HG03520 (cell line): ENCODE results near the gene LARP1.
A peak's percentile ranks its signal among the peaks of the same experiment; 100 is the strongest.
"Not testable (repeated sequence)": the region's sequence is repeated elsewhere in the genome, so short reads cannot be mapped to it uniquely, and the experiment has no call there.

Experiments used
- ATAC-seq: cut with Tn5 transposase; IDR thresholded peaks from one replicate; pipeline ENCODE4 v1.9.1; 2021; ENCODE audit warnings: mild to moderate bottlenecking, moderate library complexity; ENCODE audit not compliant: unreplicated experiment

Gene LARP1

DNA sequence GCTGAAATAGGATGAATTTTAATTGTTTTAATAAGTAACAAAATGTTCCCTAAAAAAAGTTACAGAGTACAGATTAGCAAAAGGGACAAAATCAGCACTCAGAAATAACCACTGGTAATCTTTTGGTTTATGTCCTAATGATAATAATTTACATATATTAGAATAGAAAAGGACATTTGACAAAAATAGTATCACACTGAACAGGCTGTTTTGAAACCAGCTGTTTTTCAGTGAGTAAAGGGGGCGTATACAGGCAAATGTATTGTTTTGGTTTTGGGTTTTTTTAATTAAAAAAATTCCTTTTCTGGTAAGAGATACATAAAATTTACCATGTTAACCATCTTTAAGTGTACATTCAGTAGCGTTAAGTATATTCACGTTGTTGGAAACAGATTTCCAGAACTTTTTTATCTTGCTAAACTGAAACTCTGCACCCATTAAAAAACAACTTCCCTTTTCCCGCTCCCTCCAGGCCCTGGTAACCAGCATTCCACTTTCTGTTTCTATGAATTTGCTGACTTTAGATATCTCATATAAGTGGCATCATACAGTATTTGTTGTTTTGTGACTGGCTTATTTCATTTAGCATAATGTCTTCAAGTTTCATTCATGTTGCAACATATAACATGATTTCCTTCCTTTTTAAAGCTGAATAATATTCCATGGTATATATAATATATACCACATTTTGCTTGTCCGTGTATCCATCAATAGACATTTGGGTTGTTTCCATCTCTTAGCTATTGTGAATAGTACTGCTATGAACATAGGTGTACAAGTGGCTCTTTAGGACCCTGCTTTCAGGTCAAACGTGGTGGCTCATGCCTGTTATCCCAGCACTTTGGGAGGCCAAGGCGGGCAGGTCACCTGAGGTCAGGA is 20.6 kb upstream of the LARP1 start:
- ATAC-seq, result no peak

DNA sequence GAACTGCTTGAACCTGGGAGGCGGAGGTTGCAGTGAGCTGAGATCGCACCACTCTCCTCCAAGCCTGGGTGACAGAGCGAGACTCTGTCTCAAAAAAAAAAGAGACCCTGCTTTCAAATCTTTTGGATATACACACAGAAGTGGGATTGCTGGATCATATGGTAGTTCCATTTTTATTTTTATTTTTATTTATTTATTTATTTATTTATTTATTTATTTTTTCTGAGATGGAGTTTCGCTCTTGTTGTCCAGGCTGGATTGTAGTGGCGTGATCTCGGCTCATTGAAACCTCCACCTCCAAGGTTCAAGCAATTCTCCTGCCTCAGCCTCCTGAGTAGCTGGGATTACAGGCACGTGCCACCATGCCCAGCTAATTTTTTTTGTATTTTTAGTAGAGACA is 19.8 kb upstream of the LARP1 start:
- not testable (repeated sequence) for ATAC-seq

DNA sequence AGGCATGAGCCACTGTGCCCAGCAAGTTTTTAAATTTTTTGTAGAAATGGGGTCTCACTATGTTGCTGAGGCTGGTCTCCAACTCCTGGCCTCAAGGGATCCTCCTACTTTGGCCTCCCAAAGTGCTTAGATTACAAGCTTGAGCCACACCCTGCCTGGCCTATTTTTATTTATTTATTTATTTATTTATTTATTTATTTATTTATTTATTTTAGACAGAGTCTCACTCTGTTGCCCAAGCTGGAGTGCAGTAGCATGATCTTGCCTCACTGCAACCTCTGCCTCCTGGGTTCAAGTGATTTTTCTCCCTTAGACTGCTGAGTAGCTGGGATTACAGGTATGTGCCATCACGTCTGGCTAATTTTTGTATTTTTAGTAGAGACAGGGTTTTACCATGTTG is 18.8 kb upstream of the LARP1 start:
- not testable (repeated sequence) for ATAC-seq

DNA sequence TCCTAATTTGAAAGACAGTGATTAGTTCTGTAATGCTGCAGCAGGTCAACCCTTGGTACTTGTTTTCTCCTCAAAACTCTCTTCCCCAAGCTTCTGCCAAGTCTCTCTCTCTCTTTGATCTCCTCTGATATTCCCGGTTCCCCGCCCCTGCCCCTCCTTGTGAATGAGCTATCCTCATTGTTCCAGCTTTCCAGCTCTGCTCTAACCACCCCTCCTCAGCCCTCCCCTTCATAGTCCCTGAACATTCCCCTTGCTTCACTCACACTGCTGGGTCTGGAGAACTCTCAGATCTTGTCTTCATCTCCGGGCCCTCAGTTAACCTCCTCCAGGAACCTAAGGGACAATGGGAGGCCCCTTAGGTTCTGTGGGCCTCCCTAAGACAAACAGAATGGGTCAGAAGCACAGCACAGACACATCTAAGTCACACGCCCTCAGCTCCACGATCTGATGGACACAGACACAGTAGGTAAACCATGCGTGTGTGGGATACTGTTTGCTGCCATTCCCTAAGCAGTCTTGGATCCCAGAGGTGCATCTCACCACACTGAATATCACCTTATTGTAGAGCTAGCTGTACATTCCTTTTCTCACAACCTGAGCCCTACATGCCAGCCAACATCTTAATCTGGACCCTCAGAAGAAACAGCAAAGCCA is 17.4 kb upstream of the LARP1 start:
- ATAC-seq, result no peak

DNA sequence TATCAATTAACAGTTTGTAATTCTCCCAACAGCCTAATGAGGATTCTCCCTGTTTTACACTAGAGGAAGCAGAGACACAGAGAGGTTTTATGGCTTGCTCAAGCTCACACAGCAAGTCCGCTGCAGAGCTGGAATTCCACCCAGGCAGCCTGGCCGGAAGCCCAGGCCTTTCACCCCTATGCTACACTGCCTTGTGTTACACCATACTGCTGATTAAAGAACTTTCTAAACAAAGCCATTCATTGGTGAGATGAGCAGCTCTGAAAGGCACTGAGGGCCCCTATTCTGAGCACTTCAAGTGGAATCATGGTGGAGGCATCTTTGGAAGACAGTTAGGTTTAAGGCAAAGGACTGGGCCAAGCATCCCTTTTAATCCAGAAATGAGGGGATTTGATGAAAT is 14.7 kb upstream of the LARP1 start:
- no peak for ATAC-seq

DNA sequence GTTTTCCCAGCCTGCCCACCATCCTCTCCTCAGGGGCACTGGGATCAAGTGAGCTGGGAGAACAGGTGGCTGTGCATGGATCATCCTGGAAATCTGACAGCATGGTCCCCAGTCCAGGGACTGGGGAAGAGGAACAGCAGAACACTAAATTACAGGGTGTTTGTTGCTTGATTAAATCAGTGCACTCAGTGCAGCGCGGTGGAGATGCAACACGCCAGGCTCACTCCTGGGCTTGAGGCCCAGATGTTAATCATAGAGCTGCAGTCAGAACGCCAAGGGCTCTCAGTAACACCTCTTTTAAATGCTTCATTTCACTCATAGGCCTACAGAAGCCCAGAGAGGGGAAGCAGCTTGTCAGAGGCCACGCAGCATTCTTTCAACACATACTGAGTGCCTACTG is 14.2 kb upstream of the LARP1 start:
- no peak for ATAC-seq

DNA sequence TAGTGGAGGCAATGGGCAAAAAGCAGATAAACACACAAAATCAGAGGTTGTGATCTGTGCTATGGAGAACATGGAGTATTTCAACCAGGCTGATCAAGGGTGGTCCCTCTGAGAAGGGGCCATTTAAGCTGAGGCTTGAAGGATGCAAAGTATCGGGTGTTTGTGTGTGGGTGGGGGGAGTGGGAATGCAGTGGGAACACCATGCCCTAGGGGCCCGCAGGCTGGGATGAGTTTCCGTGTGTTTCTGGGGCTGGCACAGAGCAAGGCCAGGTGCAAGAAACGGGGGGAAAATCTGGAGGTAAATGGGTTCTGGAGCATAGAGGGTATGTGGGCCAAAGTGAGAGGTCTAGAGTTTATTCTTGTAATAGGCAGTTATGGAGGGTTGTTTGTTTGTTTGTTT is 13.8 kb upstream of the LARP1 start:
- ATAC-seq, result no peak

DNA sequence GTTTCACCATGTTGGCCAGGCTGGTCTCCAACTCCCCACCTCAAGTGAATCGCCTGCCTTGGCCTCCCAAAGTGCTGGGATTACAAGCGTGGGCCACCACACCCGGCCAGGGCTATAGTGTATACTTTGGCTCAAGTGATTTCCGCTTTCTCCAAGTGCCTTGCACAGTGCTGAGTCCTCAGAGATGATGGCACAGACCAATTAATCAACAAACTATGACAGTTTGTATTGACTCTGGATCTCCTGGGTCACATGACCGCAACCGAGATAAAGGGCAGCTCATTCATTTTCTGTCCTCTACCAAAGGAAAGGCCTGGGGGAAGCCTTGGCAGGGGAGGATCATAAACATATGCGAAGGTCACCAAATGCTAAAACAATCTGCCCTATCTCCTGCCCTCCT is 11.4 kb upstream of the LARP1 start:
- ATAC-seq, result no peak

DNA sequence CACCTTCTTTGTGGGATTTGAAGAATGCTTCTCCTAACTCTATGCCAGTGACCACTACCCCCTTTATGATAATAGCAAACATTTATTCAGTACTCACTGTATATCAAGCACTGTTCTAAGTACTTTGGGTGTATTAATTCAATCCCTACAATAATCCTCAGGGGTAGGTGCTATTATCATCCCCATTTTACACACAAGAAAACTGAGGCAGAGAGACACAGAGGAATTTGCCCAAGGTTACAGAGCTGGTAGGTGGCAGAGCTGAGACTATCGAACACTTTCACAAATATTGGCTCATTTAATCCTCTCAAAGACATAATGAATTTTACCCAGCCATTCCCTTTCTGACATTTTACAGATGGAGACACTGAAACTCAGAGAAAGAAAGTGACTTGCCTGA is 9.8 kb upstream of the LARP1 start:
- ATAC-seq, result no peak

DNA sequence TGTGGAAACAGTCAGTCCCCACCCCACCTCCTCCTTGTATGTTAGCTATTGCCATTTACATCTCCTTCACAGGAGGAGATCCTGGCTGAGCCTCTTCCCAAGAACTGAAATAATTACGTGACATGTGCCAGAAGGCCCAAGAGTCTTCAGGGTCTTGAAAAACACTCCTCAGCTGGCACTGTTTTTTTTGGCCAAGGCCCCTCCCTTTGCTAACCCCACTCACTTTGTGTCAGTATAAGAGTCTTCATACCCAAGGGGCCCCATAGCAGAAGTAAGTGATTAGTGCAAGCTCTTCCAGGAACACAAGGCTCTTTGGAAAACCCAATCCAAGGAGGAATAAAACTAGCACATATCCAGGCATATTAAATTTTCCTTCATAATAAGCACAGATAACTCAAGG is 5.7 kb upstream of the LARP1 start:
- no peak for ATAC-seq

DNA sequence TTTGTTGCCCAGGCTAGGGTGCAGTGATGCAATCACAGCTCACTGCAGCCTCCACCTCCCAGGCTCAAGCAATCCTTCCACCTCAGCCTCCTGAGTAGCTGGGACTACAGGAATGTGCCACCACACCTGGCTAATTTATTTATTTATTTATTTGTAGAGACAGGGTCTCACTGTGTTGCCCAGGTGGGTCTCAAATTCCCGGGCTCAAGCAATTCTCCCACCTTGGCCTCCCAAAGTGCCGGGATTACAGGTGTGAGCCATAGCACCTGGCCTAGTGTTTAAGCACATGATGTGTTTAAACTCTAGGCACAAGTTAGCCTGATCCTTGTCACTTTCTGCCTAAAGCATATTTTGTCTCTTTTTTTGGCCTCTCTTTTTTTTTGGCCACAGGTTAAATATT is 4.5 kb upstream of the LARP1 start:
- ATAC-seq, result not testable (repeated sequence)

DNA sequence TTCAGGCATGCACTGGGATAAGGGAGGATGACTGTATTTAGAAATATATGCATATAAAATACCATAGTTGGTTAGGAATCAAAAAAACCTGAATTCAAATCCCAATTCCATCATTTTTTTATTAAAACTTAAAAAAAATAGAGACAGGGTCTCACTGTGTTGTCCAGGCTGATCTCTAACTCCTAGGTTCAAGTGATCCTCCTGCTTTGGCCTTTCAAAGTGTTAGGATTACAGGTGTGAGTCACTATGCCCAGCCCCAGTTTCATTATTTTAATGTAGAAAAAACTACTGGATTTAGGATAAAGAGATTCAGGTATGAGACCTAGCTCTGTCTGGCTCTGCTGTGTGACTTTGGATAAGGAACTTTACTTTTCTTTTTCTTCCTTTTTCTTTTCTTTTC is 3.3 kb upstream of the LARP1 start:
- ATAC-seq, result no peak

DNA sequence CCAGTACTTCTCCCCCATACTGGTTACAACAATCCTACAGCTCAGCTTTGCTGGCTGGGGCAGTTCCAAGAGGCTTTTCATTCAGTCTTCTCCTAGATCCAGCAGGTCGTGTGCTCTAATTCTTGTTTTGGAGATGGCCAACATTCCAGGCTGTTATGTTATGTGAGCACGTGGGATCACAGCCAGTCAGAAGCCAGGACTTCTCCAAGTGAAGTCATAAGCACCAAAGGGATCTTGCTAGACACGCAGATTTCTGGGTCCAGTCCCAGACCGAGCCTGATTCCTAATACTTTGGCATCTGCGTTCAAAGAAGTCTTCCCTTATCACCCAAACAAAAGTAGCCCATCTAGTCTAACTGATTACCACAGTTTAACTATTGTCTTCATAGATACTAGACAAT is 1.4 kb upstream of the LARP1 start:
- ATAC-seq, result no peak

DNA sequence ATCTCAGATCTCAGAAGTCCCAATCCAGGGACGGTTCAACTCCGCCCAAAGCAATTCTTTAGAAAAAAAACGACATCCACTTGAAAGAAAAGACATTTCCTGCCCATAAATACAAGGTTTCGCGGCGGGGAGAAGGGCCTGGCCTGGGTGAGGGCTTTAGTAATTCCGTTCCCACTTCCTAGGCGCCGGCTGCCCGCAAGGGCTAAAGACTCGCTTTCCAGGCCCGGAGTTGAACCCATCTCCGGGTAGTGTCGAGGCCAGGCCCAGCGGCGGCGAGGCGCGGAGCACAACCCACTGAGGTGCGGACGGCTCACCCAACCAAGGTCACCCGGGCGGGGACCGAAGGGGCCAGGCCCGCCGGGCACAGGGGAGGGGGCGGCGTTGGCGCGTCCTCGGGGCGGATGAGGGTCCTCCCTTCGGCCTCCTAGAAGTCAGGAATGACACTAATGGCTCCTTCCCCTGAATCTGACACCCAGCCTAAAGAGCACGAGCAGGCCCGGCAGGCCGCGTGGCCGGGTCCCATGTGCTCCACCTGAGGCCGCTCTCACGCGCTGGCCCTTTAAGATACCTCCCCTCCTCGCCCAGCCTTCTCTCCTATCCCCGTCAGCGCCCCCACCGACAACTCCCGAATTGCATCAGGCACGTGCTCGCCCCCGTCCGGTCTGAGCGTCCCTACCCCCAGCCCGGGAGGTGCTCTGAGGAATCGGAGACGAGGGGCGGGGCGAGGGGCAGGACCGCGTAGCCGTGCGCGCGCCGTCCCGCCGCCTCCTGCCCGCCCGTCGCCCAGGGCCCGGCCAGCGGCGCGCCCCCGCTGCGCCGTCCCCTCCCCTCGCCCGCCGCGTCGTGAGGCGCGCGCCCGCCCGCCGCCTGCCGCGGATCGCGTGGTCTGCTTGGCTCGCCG is 467 bp upstream of the LARP1 start:
- peak; percentile 86 for ATAC-seq

DNA sequence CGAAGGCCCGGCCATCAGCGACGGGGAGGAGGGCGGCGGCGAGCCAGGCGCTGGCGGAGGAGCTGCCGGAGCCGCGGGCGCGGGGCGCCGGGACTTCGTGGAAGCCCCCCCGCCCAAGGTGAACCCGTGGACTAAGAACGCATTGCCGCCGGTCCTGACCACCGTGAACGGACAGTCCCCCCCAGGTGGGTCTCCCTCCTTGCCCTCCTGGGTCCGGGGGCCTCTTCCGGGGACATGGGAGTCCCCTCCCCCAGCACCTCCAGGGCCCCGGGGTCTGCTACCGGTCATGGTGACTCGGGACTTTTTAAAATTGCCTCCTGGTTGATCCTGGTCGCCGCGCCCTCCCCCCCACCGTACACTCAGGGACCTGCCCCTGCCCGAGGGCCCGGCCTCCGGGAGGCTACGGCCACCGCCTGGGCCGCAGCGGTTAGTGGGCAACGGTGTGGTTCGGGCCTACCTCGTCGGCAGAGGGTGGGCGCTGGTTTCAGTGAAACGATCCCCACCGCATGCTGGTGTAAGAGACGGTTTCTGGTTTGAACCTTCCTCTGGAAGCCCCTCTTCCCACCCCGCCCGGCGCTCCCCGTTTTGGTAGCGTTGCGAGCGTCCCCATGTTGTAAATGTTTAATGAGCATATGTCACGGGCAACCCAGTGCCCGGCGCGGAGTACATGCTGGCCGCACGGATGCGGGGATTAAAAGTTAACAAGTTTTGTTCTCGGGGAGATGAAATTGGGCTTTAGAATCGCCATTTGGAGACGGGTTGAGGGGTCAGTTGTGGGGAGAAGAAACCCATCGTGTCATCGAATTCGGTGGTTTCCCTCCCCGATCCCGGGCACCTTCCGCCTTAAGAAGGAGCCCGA is 1.1 kb downstream of the LARP1 start:
- ATAC-seq, result no peak

DNA sequence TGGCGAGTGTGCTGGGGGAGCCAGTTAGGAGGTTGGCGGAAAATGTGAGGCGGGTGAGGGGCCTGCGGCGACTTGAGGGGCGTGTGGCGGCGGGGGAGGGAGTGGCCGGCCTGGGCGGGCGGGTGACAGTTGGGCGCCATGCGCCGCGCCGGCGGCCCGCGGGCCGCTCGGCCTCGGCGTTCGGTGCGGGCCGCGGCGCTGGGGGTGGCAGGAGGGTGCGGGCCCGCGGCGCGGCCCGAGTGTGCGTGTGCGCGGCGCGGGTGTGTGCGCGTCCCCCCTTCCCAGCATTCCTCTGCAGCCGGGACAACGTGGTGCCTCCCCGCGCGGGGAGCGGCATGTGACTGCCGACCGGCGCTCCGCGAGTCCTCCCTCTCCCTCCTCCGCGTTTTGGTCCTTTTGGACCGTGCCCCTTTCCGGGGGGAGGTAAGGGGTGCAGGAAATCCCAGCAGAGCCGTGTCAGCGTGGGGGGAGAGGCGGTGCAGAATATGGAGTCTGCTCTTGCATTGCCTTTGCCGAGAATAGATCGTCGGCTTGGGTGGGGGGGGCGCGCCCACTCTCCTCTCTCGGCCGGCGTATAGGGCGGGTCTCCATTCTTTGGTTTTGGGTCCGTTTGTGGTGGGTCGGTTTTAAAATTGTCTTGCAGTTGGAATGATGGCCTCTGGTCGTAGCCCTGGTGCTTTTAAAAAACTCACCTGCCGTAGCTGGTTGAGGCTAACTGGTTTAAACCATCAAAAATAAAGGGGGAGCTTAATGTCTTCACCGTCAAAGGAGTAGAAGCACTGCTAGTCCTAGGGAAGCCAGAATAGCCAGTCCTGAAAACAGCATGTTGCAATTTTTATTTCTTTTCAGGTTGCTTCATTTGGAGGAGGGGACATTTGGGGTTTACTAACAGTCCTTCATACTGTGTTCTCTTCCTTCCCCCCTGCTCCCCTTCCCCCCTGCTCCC is 2.0 kb downstream of the LARP1 start:
- no peak for ATAC-seq

DNA sequence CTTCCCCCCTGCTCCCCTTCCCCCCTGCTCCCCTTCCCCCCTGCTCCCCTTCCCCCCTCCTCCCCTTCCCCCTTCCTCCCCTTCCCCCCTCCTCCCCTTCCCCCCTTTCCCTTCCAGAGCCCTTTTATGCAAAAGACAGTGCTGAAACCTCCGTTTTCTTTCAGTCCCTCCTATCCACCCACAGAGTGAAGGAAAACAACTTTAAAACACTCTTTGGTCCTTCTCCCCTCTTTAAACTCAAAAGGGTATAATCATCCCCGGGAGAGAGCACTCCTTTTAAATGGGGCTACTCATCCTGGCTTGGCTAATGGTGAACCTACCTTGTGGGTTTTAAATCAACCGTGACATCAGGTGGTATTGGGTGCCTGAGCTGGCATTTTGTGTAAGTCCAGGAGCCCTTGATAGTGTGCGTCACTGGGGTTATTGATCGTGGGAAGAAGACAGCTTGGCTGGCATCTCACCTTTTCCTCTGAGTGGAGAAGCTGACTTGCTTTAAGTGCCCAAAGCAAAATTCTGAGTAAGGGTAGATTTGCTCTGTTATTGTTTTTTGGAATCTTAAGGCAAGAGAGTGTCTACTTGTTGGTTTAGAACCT is 2.7 kb downstream of the LARP1 start:
- no peak for ATAC-seq

DNA sequence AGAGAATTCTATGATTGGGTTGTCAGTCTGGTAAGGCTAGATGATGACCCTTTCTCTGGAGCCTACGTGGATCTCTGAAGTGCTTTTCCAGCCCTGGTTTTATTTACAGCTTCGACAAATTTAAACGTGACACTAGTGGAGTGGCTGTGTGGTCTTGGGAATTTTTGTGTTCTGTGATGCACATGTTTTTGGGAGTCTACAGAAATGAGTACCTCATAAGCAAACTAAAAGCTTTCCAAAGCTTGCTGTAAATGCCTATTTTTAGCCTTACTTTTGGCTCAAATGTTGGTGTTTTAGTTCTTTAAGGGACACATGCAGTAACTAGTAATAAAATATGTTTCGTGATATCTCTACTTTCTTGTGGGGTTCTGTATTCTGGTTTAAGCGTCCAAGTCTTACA is 3.3 kb downstream of the LARP1 start:
- ATAC-seq, result no peak

DNA sequence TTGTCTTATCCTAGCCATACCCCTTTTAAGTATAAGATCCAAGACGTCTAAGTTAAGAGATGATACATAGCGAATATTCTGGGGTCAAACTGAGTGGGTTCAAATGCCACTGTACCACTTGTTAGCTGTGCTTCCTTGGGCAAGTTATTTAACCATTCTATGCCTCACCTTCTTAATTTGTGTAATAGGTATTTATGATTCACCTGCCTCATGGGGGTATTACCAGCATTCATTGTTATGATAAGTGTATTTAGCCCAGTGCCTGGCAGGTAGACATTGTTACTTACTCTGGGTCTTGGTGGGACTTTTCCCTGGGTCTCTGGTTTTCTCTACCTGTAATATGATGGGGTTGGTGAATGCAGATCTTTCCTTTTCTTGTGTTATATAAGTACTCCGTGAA is 3.8 kb downstream of the LARP1 start:
- no peak for ATAC-seq
